ENCODE measurements around the gene PKIG. TPM values are rescaled to one million over a fixed set of nuclear protein-coding genes. Genes with fewer than 3 reads are reported as not detected.

The PKIG gene
- total and polyA plus RNA-seq, 11 donors = 155 to 286 (median 200) TPM

DNA sequence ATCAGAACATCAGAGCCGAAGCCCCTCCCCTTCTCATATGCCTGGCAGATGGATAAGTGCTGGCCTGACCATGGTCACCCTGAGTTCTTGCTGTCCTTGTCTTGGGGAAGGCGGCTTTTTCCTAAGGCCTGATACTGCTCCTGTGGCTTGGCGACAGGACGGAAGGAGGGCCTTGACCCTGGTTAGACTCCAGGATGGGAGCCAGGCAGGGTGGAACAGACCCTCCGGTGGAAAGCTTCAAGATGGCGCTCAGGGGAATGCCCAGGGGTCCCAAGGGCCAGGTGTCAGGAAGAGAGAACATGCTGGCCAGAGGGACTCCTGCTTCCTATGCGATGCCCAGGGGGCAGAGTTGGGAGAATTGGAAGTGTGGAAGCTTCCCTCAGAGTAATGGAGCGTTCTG, 39.6 kb downstream of the PKIG start:
- Histone ChIP-seq H3K4me1 (peaks cover 0 to 28% (median 11%) of the 10 kb centered on the region in 12 donors), H3K36me3 (peaks cover 0 to 96% (median 55%) of the 10 kb centered on the region in 9 donors), H3K27ac (no peak overlapping the region), H3K27me3 (no peaks in the 10 kb centered on the region), H3K9me3 (peaks cover 0 to 7% (median 0%) of the 10 kb centered on the region in 12 donors), H3K4me3 (no peak overlapping the region)
- TF ChIP-seq POLR2A (IDR thresholded peaks at IDR 0.05) (no peak), CTCF (IDR thresholded peaks at IDR 0.05) (no peak)
- ATAC-seq = no peak
- peak in 1 of 5 donors; percentile 24 for DNase-seq
- intact Hi-C loops (cut with DNase I) = no loop called here
- 94 to 97% (median 96%) methylated on average over 7 to 8 of the region's 8 CpGs for WGBS, 4 donors

- H3K4me1 ChIP-seq = peaks cover 0 to 21% (median 7%) of the 10 kb centered on the region in 12 donors
- DNase-seq = no peak
- TF ChIP-seq CTCF (IDR thresholded peaks at IDR 0.05) = no peak
- 79 to 92% (median 89%) methylated on average over 15 to 19 of the region's 19 CpGs for whole genome bisulfite sequencing, 4 donors
- H3K27me3 ChIP-seq = no peaks in the 10 kb centered on the region
- H3K4me3 ChIP-seq = no peak overlapping the region
- H3K9me3 ChIP-seq = peaks cover 0 to 7% (median 0%) of the 10 kb centered on the region in 12 donors
- peak overlapping the region in 1 of 12 donors; percentile 7 for H3K27ac ChIP-seq
- intact Hi-C loops (cut with DNase I) = no loop called here
- H3K36me3 ChIP-seq = peaks cover 0 to 94% (median 51%) of the 10 kb centered on the region in 9 donors
- ATAC-seq = peak in 2 of 4 donors; percentile 2 to 6
Measured at GRCh38 chr20:44622501-44623270, 40.3 kb downstream of the PKIG start.

- ATAC-seq = no peak
- H3K36me3 ChIP-seq = peaks cover 0 to 93% (median 43%) of the 10 kb centered on the region in 9 donors
Measured at GRCh38 chr20:44624152-44624551, 41.8 kb downstream of the PKIG start.

More at GRCh38 chr20:44624152-44624551, 41.8 kb downstream of the PKIG start:
- peaks cover 0 to 7% (median 0%) of the 10 kb centered on the region in 12 donors for H3K4me1 ChIP-seq
- H3K4me3 ChIP-seq = no peak overlapping the region
- H3K9me3 ChIP-seq = peaks cover 0 to 7% (median 0%) of the 10 kb centered on the region in 12 donors
- 85 to 100% (median 99%) methylated on average over 3 to 4 of the region's 4 CpGs for WGBS, 4 donors
- no peak for DNase-seq
- intact Hi-C loops (cut with DNase I) = no loop called here
- no peaks in the 10 kb centered on the region for H3K27me3 ChIP-seq
- TF ChIP-seq CTCF (IDR thresholded peaks at IDR 0.05) = no peak
- no peak for TF ChIP-seq POLR2A (IDR thresholded peaks at IDR 0.05)
- no peak overlapping the region for H3K27ac ChIP-seq

Measured in heart left ventricle (tissue), 16 donors.